Measurements from ENCODE around the gene EEF1AKMT2. TPM values are rescaled to one million over a fixed set of nuclear protein-coding genes. Genes with fewer than 3 reads are reported as not detected.
"Not testable (repeated sequence)": the region's sequence is repeated elsewhere in the genome, so short reads cannot be mapped to it uniquely, and the experiment has no call there.

The EEF1AKMT2 gene
- total RNA-seq, 1 donor from 2014 or later, result 23.0 TPM

- no peaks in the 10 kb centered on the region for H3K4me1 Mint-ChIP-seq
- H3K27ac Mint-ChIP-seq, result no peak overlapping the region
Observed at GRCh38 chr10:124820121-124820520, 28.4 kb upstream of the EEF1AKMT2 start.

GRCh38 chr10:124802313-124802675 is 10.6 kb upstream of the EEF1AKMT2 start:
- H3K9me3 Mint-ChIP-seq, result no peaks in the 10 kb centered on the region
- no peak for TF ChIP-seq CTCF (IDR thresholded peaks at IDR 0.05; ENCODE audit: unreplicated experiment)
- peak overlapping the region; percentile 97 for H3K27ac Mint-ChIP-seq
- DNase-seq (ENCODE audit: low spot score in 2 of 2, unreplicated experiment in 2 of 2), result no peak
- H3K4me3 Mint-ChIP-seq, result peak overlapping the region; percentile 92
- peaks cover 15% of the 10 kb centered on the region for H3K4me1 Mint-ChIP-seq
- H3K36me3 Mint-ChIP-seq, result no peaks in the 10 kb centered on the region
- peaks cover 3% of the 10 kb centered on the region for H3K27me3 Mint-ChIP-seq (ENCODE audit: low read depth)

More at GRCh38 chr10:124820121-124820520, 28.4 kb upstream of the EEF1AKMT2 start:
- no peaks in the 10 kb centered on the region for H3K27me3 Mint-ChIP-seq (ENCODE audit: low read depth)
- H3K4me3 Mint-ChIP-seq, result no peak overlapping the region
- DNase-seq (ENCODE audit: low spot score in 2 of 2, unreplicated experiment in 2 of 2), result no peak
- H3K9me3 Mint-ChIP-seq, result peaks cover 4% of the 10 kb centered on the region
- peaks cover 29% of the 10 kb centered on the region for H3K36me3 Mint-ChIP-seq
- no peak for TF ChIP-seq CTCF (IDR thresholded peaks at IDR 0.05; ENCODE audit: unreplicated experiment)

GRCh38 chr10:124799211-124799610 is 7.5 kb upstream of the EEF1AKMT2 start:
- peaks cover 3% of the 10 kb centered on the region for H3K27me3 Mint-ChIP-seq (ENCODE audit: low read depth)
- no peaks in the 10 kb centered on the region for H3K36me3 Mint-ChIP-seq
- no peaks in the 10 kb centered on the region for H3K9me3 Mint-ChIP-seq
- no peak overlapping the region for H3K4me3 Mint-ChIP-seq
- TF ChIP-seq CTCF (IDR thresholded peaks at IDR 0.05; ENCODE audit: unreplicated experiment), result no peak
- H3K27ac Mint-ChIP-seq, result no peak overlapping the region
- DNase-seq (ENCODE audit: low spot score in 2 of 2, unreplicated experiment in 2 of 2), result no peak
- peaks cover 15% of the 10 kb centered on the region for H3K4me1 Mint-ChIP-seq

GRCh38 chr10:124798781-124799180 is 7.1 kb upstream of the EEF1AKMT2 start:
- Mint-ChIP-seq H3K4me1 (peaks cover 15% of the 10 kb centered on the region), H3K9me3 (no peaks in the 10 kb centered on the region), H3K27me3 (ENCODE audit: low read depth) (peaks cover 3% of the 10 kb centered on the region), H3K4me3 (no peak overlapping the region), H3K27ac (no peak overlapping the region), H3K36me3 (no peaks in the 10 kb centered on the region)
- DNase-seq (ENCODE audit: low spot score in 2 of 2, unreplicated experiment in 2 of 2), result no peak
- no peak for TF ChIP-seq CTCF (IDR thresholded peaks at IDR 0.05; ENCODE audit: unreplicated experiment)

GRCh38 chr10:124798364-124798763 is 6.7 kb upstream of the EEF1AKMT2 start:
- Mint-ChIP-seq H3K9me3 (no peaks in the 10 kb centered on the region), H3K4me1 (peaks cover 15% of the 10 kb centered on the region), H3K27me3 (ENCODE audit: low read depth) (peaks cover 3% of the 10 kb centered on the region), H3K4me3 (no peak overlapping the region), H3K36me3 (no peaks in the 10 kb centered on the region), H3K27ac (no peak overlapping the region)
- no peak for DNase-seq (ENCODE audit: low spot score in 2 of 2, unreplicated experiment in 2 of 2)
- no peak for TF ChIP-seq CTCF (IDR thresholded peaks at IDR 0.05; ENCODE audit: unreplicated experiment)

- H3K9me3 Mint-ChIP-seq, result no peaks in the 10 kb centered on the region
- no peak for TF ChIP-seq CTCF (IDR thresholded peaks at IDR 0.05; ENCODE audit: unreplicated experiment)
- no peaks in the 10 kb centered on the region for H3K36me3 Mint-ChIP-seq
- no peak for DNase-seq (ENCODE audit: low spot score in 2 of 2, unreplicated experiment in 2 of 2)
- peak overlapping the region; percentile 92 for H3K4me3 Mint-ChIP-seq
- H3K4me1 Mint-ChIP-seq, result peaks cover 7% of the 10 kb centered on the region
- H3K27ac Mint-ChIP-seq, result no peak overlapping the region
- no peaks in the 10 kb centered on the region for H3K27me3 Mint-ChIP-seq (ENCODE audit: low read depth)
Observed at GRCh38 chr10:124792998-124793352, 1.3 kb upstream of the EEF1AKMT2 start.

GRCh38 chr10:124782900-124783299 is 8.8 kb downstream of the EEF1AKMT2 start:
- H3K36me3 Mint-ChIP-seq, result peaks cover 34% of the 10 kb centered on the region

More at GRCh38 chr10:124782900-124783299, 8.8 kb downstream of the EEF1AKMT2 start:
- H3K27me3 Mint-ChIP-seq (ENCODE audit: low read depth); H3K27ac Mint-ChIP-seq; H3K4me3 Mint-ChIP-seq; H3K4me1 Mint-ChIP-seq; H3K9me3 Mint-ChIP-seq; DNase-seq (ENCODE audit: low spot score in 2 of 2, unreplicated experiment in 2 of 2): not testable (repeated sequence)
